ENCODE results near the gene CCNYL1.
"Not testable (repeated sequence)": the region's sequence is repeated elsewhere in the genome, so short reads cannot be mapped to it uniquely, and the experiment has no call there.

CCNYL1 gene

DNA sequence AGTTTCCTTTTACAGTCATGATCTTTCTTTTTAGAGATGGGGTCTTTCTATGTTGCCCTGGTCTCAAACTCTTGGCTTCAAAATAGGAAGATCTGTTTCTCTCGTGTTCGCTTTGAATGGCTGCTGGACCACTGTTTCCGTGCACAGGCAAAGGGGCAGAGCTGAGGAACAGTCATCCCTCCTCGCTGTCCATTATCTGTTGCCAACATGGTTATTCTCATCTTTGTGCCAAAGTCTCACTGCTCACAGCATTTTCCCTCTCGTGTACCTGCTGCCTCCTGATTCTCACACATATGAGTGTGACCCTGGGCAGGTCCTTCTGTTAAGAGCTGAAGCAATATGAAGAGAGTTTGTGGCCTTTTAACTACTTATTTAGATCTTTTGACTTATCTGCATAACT is 28.0 kb upstream of the CCNYL1 start:
- intact Hi-C loops (cut with DNase I; ENCODE audit: low total_unique reads): no loop called here
- Histone ChIP-seq H3K9me3 (no peaks in the 10 kb centered on the region), H3K27ac (peak overlapping the region in 1 of 2 donors; percentile 21), H3K4me1 (peaks cover 0 to 12% (median 4%) of the 10 kb centered on the region in 4 donors), H3K36me3 (no peaks in the 10 kb centered on the region), H3K27me3 (no peaks in the 10 kb centered on the region), H3K4me3 (no peak overlapping the region)
- DNase-seq: no peak
- TF ChIP-seq, protein P1, sequence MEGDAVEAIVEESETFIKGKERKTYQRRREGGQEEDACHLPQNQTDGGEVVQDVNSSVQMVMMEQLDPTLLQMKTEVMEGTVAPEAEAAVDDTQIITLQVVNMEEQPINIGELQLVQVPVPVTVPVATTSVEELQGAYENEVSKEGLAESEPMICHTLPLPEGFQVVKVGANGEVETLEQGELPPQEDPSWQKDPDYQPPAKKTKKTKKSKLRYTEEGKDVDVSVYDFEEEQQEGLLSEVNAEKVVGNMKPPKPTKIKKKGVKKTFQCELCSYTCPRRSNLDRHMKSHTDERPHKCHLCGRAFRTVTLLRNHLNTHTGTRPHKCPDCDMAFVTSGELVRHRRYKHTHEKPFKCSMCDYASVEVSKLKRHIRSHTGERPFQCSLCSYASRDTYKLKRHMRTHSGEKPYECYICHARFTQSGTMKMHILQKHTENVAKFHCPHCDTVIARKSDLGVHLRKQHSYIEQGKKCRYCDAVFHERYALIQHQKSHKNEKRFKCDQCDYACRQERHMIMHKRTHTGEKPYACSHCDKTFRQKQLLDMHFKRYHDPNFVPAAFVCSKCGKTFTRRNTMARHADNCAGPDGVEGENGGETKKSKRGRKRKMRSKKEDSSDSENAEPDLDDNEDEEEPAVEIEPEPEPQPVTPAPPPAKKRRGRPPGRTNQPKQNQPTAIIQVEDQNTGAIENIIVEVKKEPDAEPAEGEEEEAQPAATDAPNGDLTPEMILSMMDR (IDR thresholded peaks at IDR 0.05): no peak

DNA sequence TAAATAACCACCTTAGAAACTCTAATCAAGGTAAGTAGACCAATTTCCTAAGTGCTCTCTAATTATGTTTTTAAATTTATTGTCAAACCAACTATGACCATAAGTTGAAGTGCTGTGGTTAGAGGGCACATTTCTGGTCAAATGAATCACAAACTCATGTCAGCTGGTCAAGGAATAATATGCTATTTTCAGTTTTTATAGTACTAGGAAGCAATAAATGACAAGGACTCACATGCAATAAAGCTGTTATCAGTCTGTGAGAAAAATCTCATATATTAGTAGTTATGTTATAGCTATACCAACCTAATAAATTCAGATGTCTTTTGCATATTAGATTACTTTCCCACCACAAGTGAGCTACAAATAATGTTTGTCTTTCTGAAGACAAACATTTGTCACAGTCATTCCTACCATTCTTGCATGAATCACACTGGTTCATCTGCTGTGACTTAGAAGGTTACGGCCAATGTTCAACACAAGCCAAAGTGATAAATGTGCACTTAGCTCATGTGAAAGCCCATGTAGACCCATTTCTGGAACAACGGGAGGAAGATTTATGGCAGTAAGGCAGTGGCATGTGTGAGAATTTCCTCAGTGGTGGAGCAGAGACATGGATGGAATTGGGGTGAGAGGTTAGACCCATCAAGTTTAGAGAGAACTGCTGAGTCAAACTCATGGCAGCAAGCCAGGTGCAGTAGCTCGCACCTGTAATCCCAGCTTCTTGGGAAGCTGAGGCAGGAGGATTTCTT is 27.4 kb upstream of the CCNYL1 start:
- DNase-seq: no peak
- Histone ChIP-seq H3K4me1 (peaks cover 0 to 12% (median 4%) of the 10 kb centered on the region in 4 donors), H3K27ac (peak overlapping the region in 1 of 2 donors; percentile 21), H3K9me3 (no peaks in the 10 kb centered on the region), H3K4me3 (no peak overlapping the region), H3K36me3 (no peaks in the 10 kb centered on the region), H3K27me3 (no peaks in the 10 kb centered on the region)
- TF ChIP-seq, protein P1 (IDR thresholded peaks at IDR 0.05): no peak
- intact Hi-C loops (cut with DNase I; ENCODE audit: low total_unique reads): no loop called here

DNA sequence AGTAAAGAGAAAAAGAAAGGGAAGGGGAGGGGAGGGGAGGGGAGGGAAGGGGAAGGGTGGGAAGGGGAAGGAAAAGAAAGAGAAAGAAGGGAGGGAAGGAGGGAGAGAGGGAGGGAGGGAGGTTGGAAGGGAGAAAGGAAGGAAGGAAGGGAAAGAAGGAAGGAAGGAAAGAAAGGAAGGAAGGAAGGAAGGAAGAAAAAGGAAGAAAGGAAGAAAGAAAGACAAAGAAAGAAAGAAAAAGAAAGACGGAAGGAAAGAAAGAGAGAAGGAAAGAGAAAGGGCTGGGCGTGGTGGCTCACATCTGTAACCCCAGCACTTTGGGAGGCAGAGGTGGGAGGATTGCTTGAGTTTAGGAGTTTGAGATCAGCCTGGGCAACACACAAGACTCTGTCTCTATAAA is 24.6 kb upstream of the CCNYL1 start:
- intact Hi-C loops (cut with DNase I; ENCODE audit: low total_unique reads): no loop called here
- TF ChIP-seq, protein P1 (IDR thresholded peaks at IDR 0.05): no peak

DNA sequence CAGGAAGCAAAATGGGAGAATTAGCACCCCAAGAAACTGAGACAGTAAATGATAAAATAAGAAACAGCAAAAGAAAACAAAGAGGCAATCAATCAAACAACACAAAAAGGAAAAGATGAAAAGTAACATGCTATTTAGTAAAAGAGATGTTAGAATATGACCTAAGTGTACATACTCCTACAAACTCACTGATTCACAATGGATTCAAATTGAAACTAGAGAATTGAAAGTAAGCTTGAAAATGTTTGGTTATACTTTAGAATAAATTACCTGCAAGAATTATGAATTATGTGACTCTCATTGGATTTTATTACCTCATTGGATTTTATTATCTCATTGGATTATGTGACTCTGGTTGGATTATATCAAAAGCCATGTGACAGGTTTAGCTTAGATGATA is 22.8 kb upstream of the CCNYL1 start:
- H3K9me3 ChIP-seq: no peaks in the 10 kb centered on the region
- intact Hi-C loops (cut with DNase I; ENCODE audit: low total_unique reads): no loop called here
- no peak overlapping the region for H3K4me3 ChIP-seq
- H3K27me3 ChIP-seq: no peaks in the 10 kb centered on the region
- no peak for DNase-seq
- H3K27ac ChIP-seq: no peak overlapping the region
- peaks cover 0 to 18% (median 4%) of the 10 kb centered on the region in 4 donors for H3K4me1 ChIP-seq
- TF ChIP-seq, protein P1 (IDR thresholded peaks at IDR 0.05): no peak
- no peaks in the 10 kb centered on the region for H3K36me3 ChIP-seq

More for the DNA sequence above, 24.6 kb upstream of the CCNYL1 start:
- H3K27me3 ChIP-seq: no peaks in the 10 kb centered on the region
- peaks cover 0 to 12% (median 4%) of the 10 kb centered on the region in 4 donors for H3K4me1 ChIP-seq
- no peak overlapping the region for H3K4me3 ChIP-seq
- no peak overlapping the region for H3K27ac ChIP-seq
- no peaks in the 10 kb centered on the region for H3K9me3 ChIP-seq
- no peaks in the 10 kb centered on the region for H3K36me3 ChIP-seq
- no peak for DNase-seq

DNA sequence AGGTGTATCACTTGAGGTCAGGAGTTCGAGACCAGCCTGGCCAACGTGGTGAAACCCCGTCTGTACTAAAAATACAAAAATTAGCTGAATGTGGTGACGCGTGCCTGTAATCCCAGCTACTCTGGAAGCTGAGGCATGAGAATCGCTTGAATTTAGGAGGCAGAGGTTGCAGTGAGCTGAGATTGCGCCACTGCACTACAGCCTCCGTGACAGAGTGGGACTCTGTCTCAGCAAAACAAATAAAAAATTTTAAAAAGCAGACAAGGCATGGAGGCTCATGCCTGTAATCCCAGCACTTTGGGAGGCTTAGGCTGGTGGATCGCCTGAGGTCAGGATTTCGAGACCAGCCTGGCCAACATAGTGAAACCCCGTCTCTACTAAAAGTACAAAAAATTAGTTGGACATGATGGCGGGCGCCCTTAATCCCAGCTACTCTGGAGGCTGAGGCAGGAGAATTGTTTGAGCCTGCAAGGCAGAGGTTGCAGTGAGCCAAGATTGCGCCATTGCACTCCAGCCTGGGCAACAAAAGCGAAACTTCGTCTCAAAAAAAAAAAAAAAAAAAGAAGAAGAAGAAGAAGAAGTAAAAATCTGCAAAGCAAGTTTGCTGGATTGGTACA is 20.5 kb upstream of the CCNYL1 start:
- H3K27ac ChIP-seq; H3K36me3 ChIP-seq; H3K4me3 ChIP-seq; DNase-seq; H3K27me3 ChIP-seq; H3K9me3 ChIP-seq; intact Hi-C loops (cut with DNase I; ENCODE audit: low total_unique reads): not testable (repeated sequence)
- H3K4me1 ChIP-seq: peaks cover 0 to 31% (median 2%) of the 10 kb centered on the region in 4 donors

Data from tibial artery (tissue), 4 donors.